ENCODE data around the gene COMT.

Gene COMT

DNA sequence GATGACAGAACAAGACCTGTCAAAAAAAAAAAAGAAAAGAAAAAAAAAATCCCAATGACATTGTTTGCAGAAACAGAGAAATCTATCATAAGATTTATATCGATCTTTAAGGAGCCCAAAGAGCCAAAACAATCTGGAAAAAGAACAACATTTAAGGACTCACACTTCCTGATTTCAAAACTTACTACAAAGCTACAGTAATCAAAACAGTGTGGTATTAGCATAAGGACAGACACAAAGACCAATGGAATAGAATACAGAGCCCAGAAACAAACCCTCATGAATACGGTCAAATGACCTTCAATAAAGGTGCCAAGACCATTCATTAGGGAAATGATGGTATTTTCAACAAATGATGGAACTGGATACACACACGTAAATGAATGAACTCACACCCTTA, 62.9 kb downstream of the COMT start:
- TF ChIP-seq, protein P1, sequence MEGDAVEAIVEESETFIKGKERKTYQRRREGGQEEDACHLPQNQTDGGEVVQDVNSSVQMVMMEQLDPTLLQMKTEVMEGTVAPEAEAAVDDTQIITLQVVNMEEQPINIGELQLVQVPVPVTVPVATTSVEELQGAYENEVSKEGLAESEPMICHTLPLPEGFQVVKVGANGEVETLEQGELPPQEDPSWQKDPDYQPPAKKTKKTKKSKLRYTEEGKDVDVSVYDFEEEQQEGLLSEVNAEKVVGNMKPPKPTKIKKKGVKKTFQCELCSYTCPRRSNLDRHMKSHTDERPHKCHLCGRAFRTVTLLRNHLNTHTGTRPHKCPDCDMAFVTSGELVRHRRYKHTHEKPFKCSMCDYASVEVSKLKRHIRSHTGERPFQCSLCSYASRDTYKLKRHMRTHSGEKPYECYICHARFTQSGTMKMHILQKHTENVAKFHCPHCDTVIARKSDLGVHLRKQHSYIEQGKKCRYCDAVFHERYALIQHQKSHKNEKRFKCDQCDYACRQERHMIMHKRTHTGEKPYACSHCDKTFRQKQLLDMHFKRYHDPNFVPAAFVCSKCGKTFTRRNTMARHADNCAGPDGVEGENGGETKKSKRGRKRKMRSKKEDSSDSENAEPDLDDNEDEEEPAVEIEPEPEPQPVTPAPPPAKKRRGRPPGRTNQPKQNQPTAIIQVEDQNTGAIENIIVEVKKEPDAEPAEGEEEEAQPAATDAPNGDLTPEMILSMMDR (conservative IDR thresholded peaks at IDR 0.05; ENCODE audit: control insufficient read depth, insufficient read depth, low read depth, low read length), result no peak
- no peak for DNase-seq (ENCODE audit: low read depth)
- no peak overlapping the region for H3K4me3 ChIP-seq (ENCODE audit: control insufficient read depth, low read depth, low read length)

DNA sequence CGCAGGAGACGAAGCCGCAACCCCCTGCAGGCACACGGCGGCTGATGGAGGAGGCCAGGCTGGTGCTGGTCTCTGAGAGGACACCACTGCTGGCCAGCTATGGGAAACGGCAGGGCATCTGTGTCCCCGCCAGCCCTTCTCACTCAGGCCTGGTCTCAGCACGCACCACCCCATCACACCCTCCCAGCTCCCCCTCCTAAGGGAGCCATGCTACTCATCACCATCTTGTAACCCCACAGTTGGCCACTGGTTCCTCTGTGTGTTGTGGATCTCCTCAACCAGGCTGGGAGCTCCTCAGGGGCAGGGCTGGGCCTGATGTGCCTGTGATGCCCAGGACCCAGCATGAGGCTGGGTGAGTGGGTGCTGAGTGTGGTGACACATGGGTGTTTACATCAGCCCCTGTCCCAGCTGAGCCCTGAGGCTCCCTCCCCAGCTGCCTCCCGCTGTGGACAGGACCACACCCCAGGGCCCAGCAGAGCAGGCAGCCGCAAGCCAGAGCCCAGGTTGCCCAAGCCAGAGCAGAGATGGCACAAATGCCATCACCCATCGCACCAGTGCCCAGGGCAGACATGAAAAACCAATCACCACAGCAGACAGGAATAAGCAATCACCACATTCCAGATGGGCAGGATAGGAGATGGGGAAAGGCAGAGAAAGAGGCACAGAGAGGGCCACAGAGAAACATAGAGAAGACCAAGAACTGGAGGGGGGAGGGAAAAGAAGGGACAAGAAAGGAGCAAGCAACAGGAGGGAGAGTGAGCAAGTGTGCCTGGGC, 66.8 kb downstream of the COMT start:
- H3K4me3 ChIP-seq (ENCODE audit: control insufficient read depth, low read depth, low read length), result no peak overlapping the region
- TF ChIP-seq, protein P1 (conservative IDR thresholded peaks at IDR 0.05; ENCODE audit: control insufficient read depth, insufficient read depth, low read depth, low read length), result no peak
- no peak for DNase-seq (ENCODE audit: low read depth)

DNA sequence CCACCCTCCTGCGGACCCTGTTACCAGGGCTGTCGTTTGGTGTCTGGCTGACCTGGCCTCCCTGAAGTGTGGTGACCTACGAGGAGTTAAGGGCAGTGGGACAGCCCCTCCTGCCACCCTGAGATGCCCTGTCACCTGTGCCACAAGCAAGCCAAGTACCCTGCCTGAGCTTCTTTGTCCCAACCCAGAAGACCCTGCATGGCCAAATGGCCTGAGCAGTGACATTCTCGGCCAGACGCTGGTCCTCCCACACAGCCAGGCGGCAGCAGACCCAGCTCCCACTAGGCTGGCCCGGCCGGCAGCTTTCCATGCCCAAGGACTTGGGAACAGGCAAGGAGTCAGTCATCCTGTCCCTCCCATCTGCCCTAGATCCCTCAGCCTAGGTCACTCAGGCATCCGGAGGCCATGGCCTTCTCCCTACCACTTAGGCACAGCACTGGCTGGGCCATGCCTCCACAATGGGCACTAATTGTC, 67.5 kb downstream of the COMT start:
- H3K4me3 ChIP-seq (ENCODE audit: control insufficient read depth, low read depth, low read length), result no peak overlapping the region
- TF ChIP-seq, protein P1 (conservative IDR thresholded peaks at IDR 0.05; ENCODE audit: control insufficient read depth, insufficient read depth, low read depth, low read length), result no peak
- no peak for DNase-seq (ENCODE audit: low read depth)

DNA sequence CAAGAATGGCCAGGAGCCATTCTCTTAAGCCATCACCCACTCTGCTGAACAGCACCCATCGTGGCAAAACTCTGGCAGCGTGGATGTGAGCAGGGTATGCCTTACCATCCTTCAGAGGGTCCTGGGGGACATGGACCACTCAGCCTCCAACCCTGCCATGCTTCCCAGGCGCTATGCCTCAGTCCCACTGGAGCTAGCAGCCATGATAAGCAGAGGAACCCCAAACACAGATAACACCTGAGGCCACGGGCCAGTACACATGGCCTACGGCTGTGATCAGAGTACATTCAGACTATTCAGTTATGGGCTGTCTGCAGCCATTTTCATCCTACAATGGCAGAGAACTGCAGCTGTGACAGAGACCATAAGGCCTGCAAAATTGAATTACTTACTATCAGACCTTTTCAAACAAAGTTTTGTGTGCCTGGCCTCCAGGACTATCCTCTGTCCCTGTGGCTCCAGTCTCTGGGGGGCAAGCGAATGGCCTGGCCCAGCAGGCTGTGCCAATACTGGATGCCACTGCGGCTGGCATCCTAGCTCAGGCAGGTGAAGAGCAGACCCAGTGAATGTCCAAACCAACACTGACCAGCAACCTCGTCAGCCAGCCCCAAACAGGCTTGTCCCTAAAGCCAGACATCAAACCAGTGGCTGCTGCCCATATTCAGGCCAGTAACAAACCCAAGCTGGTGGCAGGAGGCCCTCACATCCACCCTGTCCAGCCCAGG, 68.2 kb downstream of the COMT start:
- DNase-seq (ENCODE audit: low read depth), result no peak
- TF ChIP-seq, protein P1 (conservative IDR thresholded peaks at IDR 0.05; ENCODE audit: control insufficient read depth, insufficient read depth, low read depth, low read length), result no peak
- no peak overlapping the region for H3K4me3 ChIP-seq (ENCODE audit: control insufficient read depth, low read depth, low read length)

DNA sequence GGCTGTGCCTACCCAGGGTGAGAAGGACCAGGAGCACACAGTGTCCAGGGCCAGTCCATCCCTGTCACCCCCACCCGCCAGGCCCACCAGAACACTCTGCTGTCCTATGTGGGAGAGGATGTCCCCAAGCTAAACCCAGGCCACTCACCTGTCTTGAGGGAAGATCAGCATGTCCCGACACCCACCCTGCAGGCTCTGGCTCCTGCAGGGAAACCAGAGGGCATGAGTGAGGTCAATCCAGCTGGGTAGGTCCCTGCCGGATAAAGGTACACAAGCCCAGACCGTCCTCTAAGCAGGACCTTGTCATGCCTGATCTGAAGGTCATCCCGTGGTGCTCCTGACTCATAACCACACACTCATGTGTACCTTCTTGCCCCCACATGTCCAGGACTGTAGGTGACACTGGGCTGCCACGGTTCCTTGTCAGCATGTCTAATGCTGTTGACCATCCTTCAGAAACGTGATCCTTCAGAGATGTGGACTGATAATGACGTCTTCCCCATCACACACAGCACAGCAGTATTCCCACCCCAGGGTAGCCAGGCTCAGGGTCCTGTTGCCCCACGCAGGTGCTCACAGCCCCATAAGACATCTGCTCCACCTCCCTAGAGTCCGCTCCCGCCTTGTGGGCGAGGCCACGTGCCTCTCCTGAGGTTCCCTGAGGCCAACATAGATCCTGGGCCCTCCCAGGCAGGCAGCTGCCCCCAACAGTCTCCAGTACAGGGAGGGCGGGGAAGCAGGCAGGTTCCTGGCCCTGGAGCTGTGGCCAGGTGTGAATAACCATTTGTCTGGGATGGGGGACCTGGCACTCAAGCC, 68.9 kb downstream of the COMT start:
- no peak overlapping the region for H3K4me3 ChIP-seq (ENCODE audit: control insufficient read depth, low read depth, low read length)
- TF ChIP-seq, protein P1 (conservative IDR thresholded peaks at IDR 0.05; ENCODE audit: control insufficient read depth, insufficient read depth, low read depth, low read length), result no peak
- no peak for DNase-seq (ENCODE audit: low read depth)

Data from fibroblast of mammary gland (primary cell).